GM19467 (cell line): ENCODE results near the gene AUTS2.

Experiments
- ATAC-seq: cut with Tn5 transposase; IDR thresholded peaks from one replicate; pipeline ENCODE4 v1.9.1; 2021; ENCODE audit warnings: mild to moderate bottlenecking, moderate library complexity; ENCODE audit not compliant: unreplicated experiment

The AUTS2 gene

DNA sequence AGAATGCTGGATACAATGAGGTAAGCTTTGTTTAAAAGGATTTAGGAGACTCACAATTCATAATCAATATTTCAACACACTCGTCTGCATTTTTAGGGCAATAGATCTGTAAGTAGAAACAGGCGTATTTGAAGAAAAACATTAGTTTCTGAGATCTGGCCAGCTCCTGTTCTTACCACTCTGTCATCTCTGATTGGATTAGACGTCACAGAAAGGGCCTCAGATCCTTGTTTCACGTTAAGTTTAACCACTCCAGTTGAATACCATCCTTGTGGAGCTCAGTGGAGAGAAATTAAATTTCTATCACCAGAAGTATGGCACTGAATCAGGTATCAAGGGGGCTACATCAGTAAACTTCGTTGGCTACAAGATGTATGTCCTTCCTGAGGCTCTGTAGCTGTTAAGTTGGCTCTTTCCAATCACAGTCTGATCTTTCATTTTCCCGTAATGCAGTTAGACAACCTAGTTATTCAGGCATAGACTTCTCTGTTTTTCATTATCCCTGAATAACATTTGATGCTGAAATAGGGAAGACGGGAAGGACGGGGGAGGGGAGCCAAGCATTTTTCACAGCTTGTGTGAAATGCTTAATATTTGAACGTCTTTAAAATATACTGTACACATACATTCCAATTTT is 874.4 kb downstream of the AUTS2 start:
- ATAC-seq = no peak

- no peak for ATAC-seq
Measured at GRCh38 chr7:70474639-70475234, 876.5 kb downstream of the AUTS2 start.

DNA sequence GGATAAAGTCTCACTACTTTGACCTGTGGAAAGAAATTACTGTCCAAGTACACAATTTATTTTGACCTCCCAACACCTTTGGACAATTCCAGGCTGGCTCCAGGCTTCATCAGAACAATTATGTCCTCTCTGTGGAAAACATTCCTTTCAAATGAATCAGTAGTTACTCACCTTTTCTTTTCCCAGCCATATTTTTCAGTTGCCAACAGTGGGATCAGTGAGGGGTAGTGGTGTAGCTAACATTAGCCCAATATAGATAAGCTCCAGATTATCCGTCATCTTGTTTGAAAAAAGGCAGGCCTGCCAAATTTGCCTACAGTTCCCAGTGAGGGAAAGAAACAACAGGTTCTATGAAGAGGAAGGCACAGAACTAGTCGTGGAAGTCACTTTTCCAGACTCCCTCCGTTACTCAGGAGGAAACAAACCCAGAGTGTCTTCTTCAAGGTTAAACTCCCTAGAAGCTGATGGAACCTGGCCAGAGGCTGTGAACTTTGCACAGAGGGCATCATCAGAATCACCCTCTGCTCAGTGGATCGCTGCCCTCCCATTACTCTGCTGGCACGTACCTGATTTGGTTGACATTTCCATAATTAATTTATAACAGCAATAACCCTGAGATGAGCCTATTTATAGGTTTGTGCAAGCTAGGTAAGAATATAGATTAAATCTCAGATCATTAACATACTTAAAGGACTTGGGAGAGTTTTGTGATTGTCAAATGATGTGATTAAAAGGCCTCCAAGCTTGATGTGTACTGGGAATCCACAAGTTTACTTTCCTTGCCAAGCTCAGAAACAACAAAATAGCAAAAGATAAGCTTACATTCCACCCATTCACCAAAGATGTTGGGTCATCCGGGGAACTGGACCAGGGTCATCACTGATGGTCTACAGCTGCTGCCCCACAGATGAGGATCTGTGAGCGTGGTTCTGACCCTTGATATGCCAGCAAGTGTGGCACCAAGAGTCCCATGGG is 879.0 kb downstream of the AUTS2 start:
- ATAC-seq = no peak

GRCh38 chr7:70479153-70480021 is 881.1 kb downstream of the AUTS2 start:
- ATAC-seq = no peak

DNA sequence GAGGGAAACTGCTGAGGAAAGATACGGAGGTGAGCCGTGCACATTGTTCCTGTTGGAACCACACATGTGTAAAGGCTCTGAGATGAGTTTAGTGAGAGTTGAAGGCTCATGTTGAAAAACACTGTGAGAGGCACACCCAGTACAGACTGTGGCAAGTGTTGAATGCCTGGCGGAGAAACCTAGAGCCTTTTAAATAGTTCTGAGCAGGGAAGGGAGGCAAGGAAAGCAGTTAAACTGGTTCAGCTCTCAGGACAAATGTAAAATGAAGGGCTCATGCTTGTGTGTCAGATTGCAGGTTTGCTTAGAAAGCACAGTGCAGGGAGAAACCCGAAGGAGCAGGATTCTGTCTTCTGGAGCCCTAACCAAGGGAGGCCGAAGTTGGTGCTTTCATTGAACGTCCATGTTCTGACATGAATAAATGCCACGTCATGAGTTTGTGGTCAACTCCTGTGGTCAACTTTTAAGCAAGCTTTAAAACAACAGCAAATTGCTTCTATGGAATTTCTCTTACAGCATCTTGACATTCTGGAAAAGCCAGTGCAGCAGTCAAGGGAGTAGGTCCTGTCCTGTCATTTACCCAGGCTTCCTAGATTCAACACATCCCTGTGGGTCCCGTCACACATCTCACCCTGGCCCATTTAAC is 882.8 kb downstream of the AUTS2 start:
- ATAC-seq = no peak

DNA sequence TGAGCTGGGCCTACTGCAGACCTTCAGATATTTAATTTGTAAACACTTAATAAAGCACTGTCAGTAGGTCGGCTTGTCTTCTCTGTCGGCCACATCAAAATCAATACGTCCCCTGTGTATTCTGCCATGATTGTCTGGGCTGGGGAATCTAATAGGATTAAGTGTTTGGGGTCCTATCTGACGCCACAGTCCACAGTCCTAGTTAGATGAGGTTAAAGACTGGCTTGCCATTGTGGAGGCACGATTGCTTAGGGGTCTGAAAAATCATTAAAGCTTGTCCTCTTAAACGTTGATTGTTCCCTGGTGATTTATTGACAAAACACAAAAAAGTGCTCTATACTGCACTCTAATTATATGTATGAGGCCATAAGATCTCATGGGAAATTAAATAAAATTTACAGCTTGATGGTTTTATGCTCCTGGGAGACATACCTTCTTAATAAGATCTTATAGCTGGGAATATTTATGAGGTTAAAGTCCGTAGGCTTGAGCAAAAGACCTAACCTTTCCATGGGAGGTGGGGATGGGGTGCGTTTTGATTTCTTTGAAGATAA is 883.4 kb downstream of the AUTS2 start:
- no peak for ATAC-seq

GRCh38 chr7:70484255-70484654 is 886.0 kb downstream of the AUTS2 start:
- ATAC-seq = no peak

DNA sequence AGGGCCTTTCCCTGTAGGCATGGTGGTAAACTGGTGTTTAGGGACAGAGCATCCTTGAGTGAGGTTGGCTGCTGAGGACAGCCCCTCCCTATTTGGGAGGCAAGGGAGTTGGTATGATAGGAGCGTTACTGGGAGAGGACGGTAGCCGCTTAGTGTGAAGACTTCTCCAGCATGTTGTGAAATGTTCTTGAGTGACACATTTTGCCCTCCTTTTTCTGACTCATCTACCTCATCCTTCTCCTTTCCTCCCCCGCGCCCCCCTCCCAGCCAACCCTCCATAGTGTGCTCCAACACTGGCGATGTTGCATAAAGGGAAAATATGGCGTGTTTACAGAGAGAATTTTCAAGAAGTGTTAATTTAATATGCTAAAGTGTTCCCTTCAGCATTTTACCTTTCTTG is 888.7 kb downstream of the AUTS2 start:
- ATAC-seq = no peak

- no peak for ATAC-seq
Measured at GRCh38 chr7:70487428-70487827, 889.2 kb downstream of the AUTS2 start.

DNA sequence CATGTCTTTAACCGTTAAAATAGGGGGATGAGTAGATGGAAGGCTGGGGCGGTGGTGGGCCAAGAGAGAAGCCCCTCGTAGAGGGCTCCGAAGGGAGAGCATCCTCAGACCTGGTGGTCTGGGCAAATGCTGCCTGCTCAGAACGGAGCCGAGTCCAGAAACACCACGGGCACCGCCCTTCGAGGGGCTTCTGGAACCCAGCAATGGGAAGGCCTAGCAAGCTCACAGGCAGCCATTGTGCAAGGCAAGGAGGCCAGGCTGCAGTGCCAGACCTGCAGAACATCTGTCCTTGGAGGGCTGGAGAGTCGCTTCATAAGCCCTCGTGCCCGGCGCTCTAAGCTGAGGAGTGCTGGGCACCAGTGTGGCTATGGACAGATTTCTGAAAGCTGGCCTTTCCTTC is 889.6 kb downstream of the AUTS2 start:
- no peak for ATAC-seq

DNA sequence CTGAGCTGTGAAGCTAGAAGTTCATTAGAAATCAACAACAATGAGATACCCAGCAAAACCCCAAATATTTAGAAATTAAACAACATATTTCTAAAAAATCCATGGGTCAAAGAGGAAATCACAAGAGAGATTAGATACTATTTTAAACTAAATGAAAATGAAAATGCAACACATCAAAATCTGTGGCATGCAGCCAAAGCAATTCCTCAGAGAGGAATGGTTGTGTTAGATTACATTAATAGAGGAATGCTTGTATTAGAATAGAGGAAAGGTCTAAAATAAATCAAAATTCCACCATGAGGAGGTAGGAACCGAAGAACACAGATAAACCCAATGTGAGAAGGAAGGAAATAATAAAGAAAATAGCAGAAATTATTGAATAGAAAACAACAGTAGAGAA is 891.5 kb downstream of the AUTS2 start:
- ATAC-seq = no peak

DNA sequence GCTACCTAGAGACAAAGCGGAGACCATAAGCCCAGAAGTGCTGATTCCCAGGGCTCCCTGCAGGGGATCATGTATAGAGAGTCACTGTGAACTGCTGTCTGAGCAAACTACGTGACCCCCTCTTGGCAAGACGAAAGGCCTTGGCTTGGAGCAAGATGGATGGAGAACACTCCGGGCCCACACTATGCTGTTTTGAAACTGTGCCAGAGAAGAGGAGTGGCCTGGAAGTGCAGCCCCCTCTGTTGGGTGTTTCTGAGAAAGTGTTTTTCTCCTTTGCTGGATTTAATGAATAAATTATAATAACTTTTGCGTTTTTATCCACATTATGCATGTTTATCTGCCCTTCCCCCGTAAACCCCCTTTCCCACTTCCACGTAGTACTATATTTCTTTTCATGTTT is 894.4 kb downstream of the AUTS2 start:
- no peak for ATAC-seq

DNA sequence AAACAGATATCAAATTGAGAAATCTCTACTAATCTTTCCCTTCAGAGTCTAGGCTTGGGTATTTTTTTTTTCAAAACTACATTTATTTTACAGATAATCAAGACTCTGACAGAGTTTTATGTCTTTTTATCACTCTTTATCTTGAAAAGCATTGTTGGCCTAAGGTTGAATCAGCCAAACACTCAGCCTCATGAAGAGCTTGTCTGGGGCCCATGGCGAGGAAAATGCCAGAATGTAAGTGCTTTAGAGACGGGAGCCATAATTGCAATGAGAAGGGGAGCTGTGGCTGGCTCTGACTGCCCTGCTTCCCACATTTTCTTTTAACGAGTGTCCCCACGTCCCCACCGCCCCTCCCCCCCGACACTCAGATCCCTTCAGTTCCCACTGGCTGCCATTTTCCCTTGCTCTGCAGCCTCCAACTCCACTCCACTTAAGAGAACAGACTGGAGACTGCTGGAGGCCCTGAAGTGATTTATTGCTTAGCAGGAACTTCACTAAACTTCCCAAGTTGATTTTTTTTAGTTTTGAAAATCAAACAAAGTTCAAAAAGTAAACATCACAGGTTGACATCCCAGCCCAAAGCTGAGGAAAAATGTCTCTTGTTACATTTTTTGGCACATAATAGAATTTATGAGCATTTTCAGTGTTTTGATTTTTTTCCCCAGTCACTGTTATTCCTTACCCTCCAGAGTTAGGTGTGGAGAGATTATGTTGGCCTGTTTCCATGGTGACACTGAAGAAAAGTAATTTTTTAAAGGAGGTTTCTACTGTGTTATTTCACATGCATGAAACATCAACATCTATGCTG is 896.2 kb downstream of the AUTS2 start:
- no peak for ATAC-seq

- no peak for ATAC-seq
Measured at GRCh38 chr7:70495033-70495376, 896.7 kb downstream of the AUTS2 start.

DNA sequence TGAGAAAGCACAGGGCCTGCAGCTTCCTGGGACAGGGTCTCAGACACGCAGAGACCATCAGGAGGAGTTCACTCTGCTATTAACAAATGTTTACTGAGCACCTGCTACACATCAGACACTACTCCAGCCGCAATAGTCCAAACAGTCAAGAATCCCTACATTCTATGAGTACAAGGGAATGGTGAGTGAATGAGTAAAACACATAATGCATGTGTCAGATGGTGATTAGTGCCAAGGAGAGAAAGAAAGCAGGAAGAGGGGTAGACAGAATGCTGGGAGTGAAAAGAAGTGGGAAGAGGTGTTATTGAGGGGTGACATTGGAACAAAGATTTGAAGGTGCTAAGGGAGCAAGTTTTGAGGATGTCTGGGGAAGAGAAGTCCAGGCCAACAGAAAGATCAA is 899.5 kb downstream of the AUTS2 start:
- no peak for ATAC-seq

- ATAC-seq = no peak
Measured at GRCh38 chr7:70498232-70498992, 900.1 kb downstream of the AUTS2 start.

GRCh38 chr7:70500261-70500660 is 902.0 kb downstream of the AUTS2 start:
- no peak for ATAC-seq

DNA sequence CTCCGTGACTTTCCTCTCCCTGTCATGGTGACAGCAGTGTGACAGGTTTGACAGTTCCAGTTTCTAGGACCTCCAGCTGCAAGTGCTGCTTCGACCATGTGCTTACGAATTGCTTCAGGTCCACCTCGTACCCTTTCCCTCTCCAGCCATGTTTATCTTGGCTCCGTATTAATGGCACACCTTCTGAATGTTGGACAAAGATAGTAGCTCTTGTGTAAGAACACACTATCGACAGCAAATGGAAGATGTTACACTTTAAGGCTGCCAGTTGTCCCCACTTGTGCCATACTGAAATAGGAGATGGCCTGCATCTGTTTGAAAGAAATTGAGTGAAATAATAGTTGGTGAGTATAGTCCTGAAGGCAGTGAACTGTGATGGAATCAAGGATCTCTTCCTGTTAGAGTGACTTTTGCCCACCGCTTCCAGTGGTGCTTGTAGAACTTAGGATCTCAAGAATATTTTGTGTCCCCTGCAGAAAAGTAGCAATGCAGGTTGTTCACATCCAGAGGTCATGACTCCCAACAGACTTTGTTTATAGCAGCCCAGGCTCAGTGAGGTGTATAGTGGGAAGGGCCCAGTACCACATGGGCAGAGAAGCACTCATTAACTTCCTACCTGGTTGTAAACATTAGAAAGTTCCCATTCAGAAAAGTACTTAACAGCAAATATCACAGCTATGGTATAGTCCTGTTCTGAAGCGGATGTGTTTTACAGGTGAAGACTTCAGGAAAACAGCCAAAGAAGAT is 904.0 kb downstream of the AUTS2 start:
- no peak for ATAC-seq
